Smooth muscle cell of trachea (primary cell): ENCODE results near the gene NKAP. TPM values are rescaled to one million over a fixed set of nuclear protein-coding genes. Genes with fewer than 3 reads are reported as not detected.

Experiments
- total RNA-seq: library from RNA; depleted of rRNA; stranded (reverse); fragments of >200 nt; gene quantifications from 2 replicates; pipeline ENCODE4 v1.2.1, GENCODE V29; 2014

NKAP gene
- 4.0 and 4.8 TPM in 2 replicates for total RNA-seq

DNA sequence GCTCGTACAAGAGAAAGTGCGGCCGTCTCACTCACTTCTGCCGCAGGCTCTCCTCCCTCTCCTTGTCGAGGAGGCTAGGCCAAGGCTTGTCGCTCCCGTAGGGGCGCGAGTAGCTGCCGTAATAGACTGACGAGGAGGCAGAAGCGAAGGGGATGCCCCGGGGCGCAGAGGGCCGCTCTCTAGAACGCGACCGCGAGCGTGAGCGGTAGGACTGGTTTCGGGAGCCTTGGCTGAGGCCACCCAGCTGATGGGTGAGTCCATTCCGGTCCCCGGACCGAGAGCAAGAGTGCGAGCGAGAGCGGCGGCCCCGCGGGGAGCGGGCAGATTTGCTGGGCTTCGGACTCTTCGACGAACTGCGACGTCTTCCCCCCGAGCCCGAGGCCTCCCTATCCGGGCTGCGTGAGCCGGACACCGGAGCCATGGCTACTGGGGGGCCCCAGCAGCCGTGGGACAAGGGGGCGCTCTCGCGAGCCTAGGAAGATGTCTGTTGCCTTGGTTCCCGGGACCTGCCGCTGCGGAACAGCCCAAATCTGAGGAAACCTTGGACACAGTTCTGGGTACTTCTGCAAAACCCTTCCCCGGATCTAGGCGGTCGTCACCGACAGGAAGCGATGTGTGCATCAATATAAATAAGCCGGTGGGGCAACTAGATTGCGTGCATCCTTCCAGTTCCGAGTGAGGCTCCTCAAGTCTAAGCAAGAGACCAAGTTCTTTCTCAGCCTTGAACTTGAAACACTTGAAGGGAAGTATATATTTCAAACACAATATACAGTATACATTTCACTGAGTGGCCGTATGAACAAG, at the start of gene NKAP:
Gene NKAP, minus strand, starts transcription at position 567 of the 804 bp plus-strand sequence. Its CDS starts 146 bp downstream, at position 421.

DNA sequence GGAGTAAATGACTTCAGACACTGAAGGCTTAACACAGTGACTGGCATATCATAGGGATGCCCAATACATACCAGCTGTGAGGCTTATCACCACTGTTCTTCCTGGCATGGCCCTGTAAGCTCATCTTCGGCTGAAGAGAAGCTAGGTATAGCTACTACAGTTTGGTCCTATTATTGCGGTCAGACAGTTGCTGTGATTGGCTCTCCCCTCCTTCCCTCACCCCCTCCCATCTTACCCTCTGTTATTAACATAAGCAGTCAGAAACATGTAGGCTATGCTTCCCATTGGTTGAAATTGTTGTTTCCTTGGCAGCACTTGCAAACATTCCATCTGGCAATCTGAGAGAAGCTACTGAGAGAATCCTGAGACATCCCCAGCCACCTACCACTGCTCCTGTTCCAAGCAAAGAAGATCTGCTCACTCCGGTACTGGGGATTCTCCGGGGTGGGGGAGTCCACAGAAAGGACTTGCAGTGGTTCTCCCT, 47.7 kb downstream of the NKAP start, which contains the start of gene AKAP14:
Gene AKAP14, plus strand, starts transcription at position 51 of the 484 bp plus-strand sequence. CDS start 7,331 bp downstream, outside the sequence.

DNA sequence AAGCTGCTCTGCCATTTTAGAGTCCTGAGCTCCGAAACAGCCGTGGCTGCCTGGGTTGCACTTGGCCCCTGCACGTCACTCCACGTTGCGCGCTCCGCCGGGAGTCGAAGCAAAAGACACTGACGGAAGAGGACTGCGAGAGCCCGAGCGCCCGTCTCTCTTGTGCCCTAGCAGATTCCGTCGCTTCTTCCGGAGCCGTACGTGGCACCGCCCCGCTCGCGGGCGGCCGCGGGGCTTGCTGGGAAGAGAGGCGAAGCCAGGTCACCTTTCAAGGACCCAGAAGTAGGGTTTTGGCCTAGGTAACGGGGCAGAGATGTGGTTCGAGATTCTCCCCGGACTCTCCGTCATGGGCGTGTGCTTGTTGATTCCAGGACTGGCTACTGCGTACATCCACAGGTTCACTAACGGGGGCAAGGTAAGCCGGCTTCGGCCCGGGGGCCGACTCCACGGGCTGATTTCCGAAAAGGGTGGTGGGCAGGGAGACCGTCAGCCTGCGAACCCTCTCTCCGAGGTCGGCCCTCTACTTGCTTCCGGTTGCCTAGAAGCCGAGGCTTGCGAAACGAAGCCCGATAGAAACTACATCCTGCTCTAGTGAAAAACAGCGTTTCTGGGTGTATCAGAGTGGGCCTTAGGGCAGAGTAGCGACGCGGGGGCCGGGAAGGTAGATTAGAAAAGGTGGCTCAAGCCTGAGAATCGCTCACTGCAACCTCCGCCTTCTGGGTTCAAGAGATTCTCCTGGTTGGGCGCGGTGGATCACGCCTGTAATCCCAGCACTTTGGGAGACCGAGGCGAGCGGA, 71.8 kb downstream of the NKAP start, which contains the start of the genes NDUFA1 and RNF113A:
Gene NDUFA1, plus strand, starts transcription at position 234 of the 797 bp plus-strand sequence. Its CDS starts 80 bp downstream, at position 314.
Gene RNF113A, minus strand, starts transcription at position 135 of the 797 bp plus-strand sequence. Its CDS starts 120 bp downstream, at position 15.

Other genes with a start within 250 kb of the NKAP start
- 0.17 TPM in 1 of 2 replicates, not detected in the other for gene SOWAHD, start 185.2 kb downstream of the NKAP start, total RNA-seq
- gene RPL39, start 152.1 kb downstream of the NKAP start, total RNA-seq, result 1,956 and 4,290 TPM in 2 replicates
- 1.8 and 2.8 TPM in 2 replicates for gene UPF3B, start 90.8 kb downstream of the NKAP start, total RNA-seq
- 13.7 and 17.2 TPM in 2 replicates for gene RNF113A, start 72.0 kb downstream of the NKAP start, total RNA-seq
- gene NDUFA1, start 71.9 kb downstream of the NKAP start, total RNA-seq, result 29.8 and 58.3 TPM in 2 replicates
- gene AKAP14, start 47.9 kb downstream of the NKAP start, total RNA-seq, result not detected in 2 replicates
- gene RHOXF2B, start 133.9 kb upstream of the NKAP start, total RNA-seq, result not detected in 2 replicates
- not detected in 2 replicates for gene RHOXF1, start 172.2 kb upstream of the NKAP start, total RNA-seq
- not detected in 2 replicates for gene RHOXF2, start 214.9 kb upstream of the NKAP start, total RNA-seq